B cell (primary cell): ENCODE data around the gene MMAB. TPM values are rescaled to one million over a fixed set of nuclear protein-coding genes. Genes with fewer than 3 reads are reported as not detected.

Source experiments
- ATAC-seq: fragments of 200-7000 bp; cut with Tn5 transposase; one replicate; pipeline ENCODE4 v1.10.0; 2021; ENCODE audit warnings: low read depth, mild to moderate bottlenecking, moderate number of reproducible peaks, moderate library complexity
- CTCF ChIA-PET: fragments of 350-600 bp; sonication (Branson Sonifier 250); formaldehyde crosslinking; loops from one replicate; lab custom pipeline; 2021; ENCODE audit warnings: antibody characterized with exemption, inconsistent platforms; lab: Charles Lee
- POLR2A ChIA-PET: fragments of 350-600 bp; sonication (Branson Sonifier 250); formaldehyde crosslinking; loops from one replicate; lab custom pipeline; 2021; ENCODE audit warnings: antibody characterized with exemption; lab: Charles Lee
- DNase-seq: peaks from one replicate; pipeline ENCODE4 v3.0.0; 2013
- H2AFZ ChIP-seq: 2 replicates; pipeline ENCODE4 v1.6.1; 2012; ENCODE audit warnings: mild to moderate bottlenecking, low read depth, low read length; ENCODE audit not compliant: insufficient read depth, poor library complexity, severe bottlenecking
- H3K27ac ChIP-seq, 2 donors: 1 replicate in 1 of 2; 2 replicates in 1 of 2; pipeline ENCODE4 v1.5.1; 2012 to 2013; ENCODE audit warnings: low read length in 2 of 2, mild to moderate bottlenecking in 2 of 2, moderate library complexity in 1 of 2
- H3K27me3 ChIP-seq, 4 experiments: fragments of 200-600 bp in 1 of 4; sonication (generic) in 1 of 4; replicated peaks in 1 of 4; 1 replicate in 2 of 4; 2 replicates in 2 of 4; pipeline versions ENCODE4 v1.6.1 to v1.7.0; 2013 to 2016; ENCODE audit warnings: low read length in 3 of 4, mild to moderate bottlenecking in 2 of 4, mixed read lengths in 1 of 4, moderate library complexity in 1 of 4; ENCODE audit not compliant: insufficient read depth in 4 of 4, control insufficient read depth in 3 of 4; ENCODE audit errors: control extremely low read depth in 1 of 4
- H3K36me3 ChIP-seq, 2 experiments: replicated peaks in 1 of 2; 1 replicate in 1 of 2; 2 replicates in 1 of 2; pipeline versions ENCODE4 v1.6.1 to v1.7.1; 2013; ENCODE audit warnings: low read length in 1 of 2; ENCODE audit not compliant: insufficient read depth in 2 of 2, control insufficient read depth in 1 of 2; ENCODE audit errors: control extremely low read depth in 1 of 2, extremely low read depth in 1 of 2
- H3K4me1 ChIP-seq, 2 donors: fragments of 200-600 bp in 1 of 2; sonication (generic) in 1 of 2; 1 replicate in 1 of 2; 2 replicates in 1 of 2; pipeline versions ENCODE4 v1.5.1 to v1.6.1; 2013 to 2017; ENCODE audit warnings: low read length in 2 of 2; ENCODE audit not compliant: control insufficient read depth in 2 of 2, insufficient read depth in 2 of 2
- H3K4me2 ChIP-seq: replicated peaks from 2 replicates; pipeline ENCODE3; 2012; ENCODE audit warnings: mild to moderate bottlenecking, low read depth, low read length; ENCODE audit not compliant: poor library complexity, severe bottlenecking
- H3K4me3 ChIP-seq, 5 experiments: fragments of 200-600 bp in 1 of 5; sonication (generic) in 1 of 5; 1 replicate in 3 of 5; 2 replicates in 2 of 5; pipeline versions ENCODE4 v1.5.1 to v1.7.0; 2011 to 2016; ENCODE audit warnings: low read length in 4 of 5, mild to moderate bottlenecking in 4 of 5, low read depth in 2 of 5, control low read depth in 1 of 5, moderate library complexity in 1 of 5; ENCODE audit not compliant: insufficient read depth in 1 of 5; ENCODE audit errors: control extremely low read depth in 1 of 5, extremely low read depth in 1 of 5
- H3K79me2 ChIP-seq: fragments of 200-600 bp; sonication (generic); one replicate; pipeline ENCODE4 v1.6.0; 2016; ENCODE audit warnings: low read length; ENCODE audit not compliant: control insufficient read depth, insufficient read depth
- H3K9ac ChIP-seq: fragments of 200-600 bp; sonication (generic); 2 replicates; pipeline ENCODE4 v1.6.1; 2017; ENCODE audit warnings: mild to moderate bottlenecking, low read length, moderate library complexity
- H3K9me3 ChIP-seq, 3 donors: one replicate each; pipeline versions ENCODE4 v1.6.1 to v1.7.1; 2013; ENCODE audit warnings: low read length in 2 of 3; ENCODE audit not compliant: control insufficient read depth in 2 of 3, insufficient read depth in 1 of 3; ENCODE audit errors: control extremely low read depth in 1 of 3
- H4K20me1 ChIP-seq: 2 replicates; pipeline ENCODE4 v1.6.0; 2012; ENCODE audit warnings: mild to moderate bottlenecking, low read length; ENCODE audit not compliant: insufficient read depth, control insufficient read depth, poor library complexity, severe bottlenecking
- H3K27ac Mint-ChIP-seq: one replicate; pipeline ENCODE4 v1.8.0; 2021; ENCODE audit warnings: mixed read lengths
- H3K27me3 Mint-ChIP-seq: one replicate; pipeline ENCODE4 v1.8.0; 2021; ENCODE audit warnings: mixed read lengths
- H3K4me1 Mint-ChIP-seq: one replicate; pipeline ENCODE4 v1.8.0; 2021; ENCODE audit warnings: mixed read lengths
- H3K4me3 Mint-ChIP-seq: one replicate; pipeline ENCODE4 v1.8.0; 2021; ENCODE audit warnings: mixed read lengths
- H3K9me3 Mint-ChIP-seq: one replicate; pipeline ENCODE4 v1.8.0; 2022; ENCODE audit warnings: mixed read lengths; ENCODE audit not compliant: insufficient read depth
- CTCF ChIP-seq: fragments of 200-600 bp; IDR thresholded peaks from one replicate; pipeline ENCODE4 v1.8.0; 2022; ENCODE audit warnings: antibody characterized with exemption, mild to moderate bottlenecking
- EZH2 ChIP-seq: IDR thresholded peaks from 2 replicates; pipeline ENCODE4 v1.6.1; 2012; ENCODE audit warnings: borderline replicate concordance, low read depth, mild to moderate bottlenecking, moderate library complexity, low read length; ENCODE audit not compliant: insufficient read depth, poor library complexity, severe bottlenecking
- WGBS: methylation state at CpG from one replicate; pipeline ENCODE4 v1.1.5; 2013; ENCODE audit warnings: missing lambda C conversion rate; ENCODE audit not compliant: insufficient coverage; 5-methylcytosine and 5-hydroxymethylcytosine counted together
- intact Hi-C: fragments of 100-400 bp; cut with micrococcal nuclease; formaldehyde crosslinking; loops from one replicate; pipeline ENCODE4 v1.10.0; 2022
- polyA plus RNA-seq: library from polyadenylated mRNA; depleted of rRNA; stranded (reverse); fragments of >200 nt; gene quantifications from 2 replicates; pipeline ENCODE4 v1.2.3, GENCODE V29; 2012
- total RNA-seq, 2 donors: library from RNA; stranded (reverse); fragments of 120-200 nt in 1 of 2; gene quantifications; 1 replicate in 1 of 2; 2 replicates in 1 of 2; pipeline versions ENCODE4 v1.2.3 to v1.2.4, GENCODE V29; 2013 to 2022

MMAB gene
- total and polyA plus RNA-seq, 2 donors (not counting 1 experiment from before 2014, with no cell fraction given): 15.0 to 20.5 TPM

GRCh38 chr12:109567967-109568366, 5.3 kb downstream of the MMAB start:
- Histone ChIP-seq H3K4me3 (no peak overlapping the region), H3K36me3 (peaks cover 0 to 28% of the 10 kb centered on the region in 2 experiments), H3K9ac (no peak overlapping the region), H3K9me3 (peaks cover 0 to 7% (median 0%) of the 10 kb centered on the region in 3 donors), H3K79me2 (peaks cover 3% of the 10 kb centered on the region), H3K4me2 (no peak overlapping the region), H3K27ac (no peak overlapping the region), H3K4me1 (peaks cover 6 to 9% of the 10 kb centered on the region in 2 donors), H2AFZ (no peak overlapping the region), H3K27me3 (no peaks in the 10 kb centered on the region), H4K20me1 (no peaks in the 10 kb centered on the region)
- TF ChIP-seq CTCF (no peak), EZH2 (no peak)
- Mint-ChIP-seq H3K4me3 (no peak overlapping the region), H3K27me3 (no peaks in the 10 kb centered on the region), H3K9me3 (no peaks in the 10 kb centered on the region), H3K4me1 (peaks cover 11% of the 10 kb centered on the region), H3K27ac (no peak overlapping the region)
- CTCF ChIA-PET: no interaction called here
- 95% methylated on average over 3 of the region's 3 CpGs for WGBS
- POLR2A ChIA-PET: no interaction called here
- ATAC-seq: no peak
- no peak for DNase-seq
- intact Hi-C loops: no loop called here

- over 99% methylated on average over 10 of the region's 10 CpGs for WGBS
- Histone ChIP-seq H3K36me3 (peaks cover 0 to 35% of the 10 kb centered on the region in 2 experiments), H4K20me1 (no peaks in the 10 kb centered on the region), H3K9ac (no peak overlapping the region), H3K79me2 (no peaks in the 10 kb centered on the region), H3K27me3 (no peaks in the 10 kb centered on the region), H3K4me2 (no peak overlapping the region), H2AFZ (no peak overlapping the region), H3K4me1 (peaks cover 0 to 2% of the 10 kb centered on the region in 2 donors), H3K9me3 (peaks cover 0 to 13% (median 0%) of the 10 kb centered on the region in 3 donors), H3K27ac (no peak overlapping the region), H3K4me3 (no peak overlapping the region)
- CTCF ChIA-PET: no interaction called here
- TF ChIP-seq EZH2 (no peak), CTCF (no peak)
- Mint-ChIP-seq H3K27me3 (no peaks in the 10 kb centered on the region), H3K27ac (no peak overlapping the region), H3K4me3 (no peak overlapping the region), H3K9me3 (no peaks in the 10 kb centered on the region), H3K4me1 (peaks cover 4% of the 10 kb centered on the region)
- ATAC-seq: no peak
- POLR2A ChIA-PET: no interaction called here
- intact Hi-C loops: no loop called here
- DNase-seq: no peak
Observed at GRCh38 chr12:109567296-109567695, 6.0 kb downstream of the MMAB start.
